ENCODE results near the gene KRT17. TPM values are rescaled to one million over a fixed set of nuclear protein-coding genes. Genes with fewer than 3 reads are reported as not detected.

Gene KRT17
- total RNA-seq, 4 donors from 2014 or later, result 37.6 TPM; not detected in 3

DNA sequence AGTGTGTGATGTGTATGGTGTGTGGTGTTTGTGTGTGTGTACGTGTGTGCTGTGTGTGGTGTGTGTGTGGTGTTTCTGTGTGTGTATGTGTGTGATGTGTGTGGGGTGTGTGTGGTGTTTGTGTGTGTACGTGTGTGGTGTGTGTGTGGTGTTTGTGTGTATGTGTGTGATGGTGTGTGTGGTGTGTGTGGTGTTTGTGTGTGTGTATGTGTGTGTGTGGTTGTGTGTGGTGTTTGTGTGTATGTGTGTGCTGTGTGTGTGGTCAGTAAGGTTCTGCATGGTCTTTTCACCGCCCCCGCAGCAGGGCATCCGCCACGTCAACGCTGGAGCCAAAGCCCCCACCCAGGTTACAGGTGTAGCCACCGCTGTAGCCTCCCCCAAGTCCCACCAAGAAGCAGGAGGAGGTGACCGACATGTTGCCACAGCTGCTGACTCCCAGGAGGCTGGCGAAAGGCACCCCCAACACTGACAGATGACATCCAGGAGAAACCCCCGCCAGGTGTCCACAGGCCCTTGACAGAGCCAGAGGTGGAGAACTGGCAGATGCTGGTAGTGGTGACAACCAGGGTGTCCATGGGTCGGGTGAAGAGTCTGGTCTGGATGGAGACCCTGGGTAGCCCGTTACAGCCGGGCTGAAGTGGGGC lies 9.3 kb upstream of the KRT17 start:
- Histone ChIP-seq H3K4me1 (peaks cover 0 to 8% (median 0%) of the 10 kb centered on the region in 4 donors), H3K9me3 (no peaks in the 10 kb centered on the region), H3K27ac (no peak overlapping the region), H3K27me3 (no peaks in the 10 kb centered on the region), H3K36me3 (no peaks in the 10 kb centered on the region), H3K4me3 (no peak overlapping the region)
- no peak for TF ChIP-seq EP300 (IDR thresholded peaks at IDR 0.05; ENCODE audit: low read depth)
- TF ChIP-seq POLR2A (IDR thresholded peaks at IDR 0.05), result no peak
- TF ChIP-seq, protein P1, sequence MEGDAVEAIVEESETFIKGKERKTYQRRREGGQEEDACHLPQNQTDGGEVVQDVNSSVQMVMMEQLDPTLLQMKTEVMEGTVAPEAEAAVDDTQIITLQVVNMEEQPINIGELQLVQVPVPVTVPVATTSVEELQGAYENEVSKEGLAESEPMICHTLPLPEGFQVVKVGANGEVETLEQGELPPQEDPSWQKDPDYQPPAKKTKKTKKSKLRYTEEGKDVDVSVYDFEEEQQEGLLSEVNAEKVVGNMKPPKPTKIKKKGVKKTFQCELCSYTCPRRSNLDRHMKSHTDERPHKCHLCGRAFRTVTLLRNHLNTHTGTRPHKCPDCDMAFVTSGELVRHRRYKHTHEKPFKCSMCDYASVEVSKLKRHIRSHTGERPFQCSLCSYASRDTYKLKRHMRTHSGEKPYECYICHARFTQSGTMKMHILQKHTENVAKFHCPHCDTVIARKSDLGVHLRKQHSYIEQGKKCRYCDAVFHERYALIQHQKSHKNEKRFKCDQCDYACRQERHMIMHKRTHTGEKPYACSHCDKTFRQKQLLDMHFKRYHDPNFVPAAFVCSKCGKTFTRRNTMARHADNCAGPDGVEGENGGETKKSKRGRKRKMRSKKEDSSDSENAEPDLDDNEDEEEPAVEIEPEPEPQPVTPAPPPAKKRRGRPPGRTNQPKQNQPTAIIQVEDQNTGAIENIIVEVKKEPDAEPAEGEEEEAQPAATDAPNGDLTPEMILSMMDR (IDR thresholded peaks at IDR 0.05), result no peak
- no peak for TF ChIP-seq POLR2AphosphoS5 (IDR thresholded peaks at IDR 0.05)
- 88% methylated on average over 14 of the region's 14 CpGs; no CpG with 5 or more reads in 1 of the 2 donors for WGBS, 2 donors (ENCODE audit: low coverage in 1 of 2)
- DNase-seq, result no peak
- in situ Hi-C loops (cut with MboI; ENCODE audit: low pct_ligation_motif_present in 1 of 4, low pct_unique_long_range_greater_than_20kb in 1 of 4, low sequenced_read_pairs in 3 of 4), result loop anchor here in 1 of 4 donors (25.0 kb wide), 1 partner anchor 721 kb away; no protein-coding TSS in a partner anchor
- intact Hi-C loops (cut with DNase I; ENCODE audit: low total_unique reads), result loop anchor here (10.0 kb wide), 1 partner anchor 719 kb away; no protein-coding TSS in a partner anchor

GRCh38 chr17:41632482-41633105 lies 8.2 kb upstream of the KRT17 start:
- in situ Hi-C loops (cut with MboI; ENCODE audit: low pct_ligation_motif_present in 1 of 4, low pct_unique_long_range_greater_than_20kb in 1 of 4, low sequenced_read_pairs in 3 of 4), result loop anchor here in 1 of 4 donors (25.0 kb wide), 1 partner anchor 720 kb away; no protein-coding TSS in a partner anchor
- Histone ChIP-seq H3K4me1 (peaks cover 0 to 8% (median 0%) of the 10 kb centered on the region in 4 donors), H3K9me3 (no peaks in the 10 kb centered on the region), H3K27me3 (no peaks in the 10 kb centered on the region), H3K27ac (no peak overlapping the region), H3K4me3 (no peak overlapping the region), H3K36me3 (no peaks in the 10 kb centered on the region)
- 67 to 69% methylated on average over 3 to 5 of the region's 5 CpGs for WGBS, 2 donors (ENCODE audit: low coverage in 1 of 2)
- intact Hi-C loops (cut with DNase I; ENCODE audit: low total_unique reads), result loop anchor here (10.0 kb wide), 1 partner anchor 718 kb away; no protein-coding TSS in a partner anchor
- TF ChIP-seq POLR2AphosphoS5 (IDR thresholded peaks at IDR 0.05) (no peak), EP300 (IDR thresholded peaks at IDR 0.05; ENCODE audit: low read depth) (no peak), POLR2A (IDR thresholded peaks at IDR 0.05) (no peak)
- TF ChIP-seq, protein P1 (IDR thresholded peaks at IDR 0.05), result no peak
- no peak for DNase-seq

- no peak for DNase-seq
- peaks cover 0 to 8% (median 0%) of the 10 kb centered on the region in 4 donors for H3K4me1 ChIP-seq
- no peak overlapping the region for H3K27ac ChIP-seq
- 90% methylated on average over 15 of the region's 15 CpGs; no CpG with 5 or more reads in 1 of the 2 donors for whole genome bisulfite sequencing, 2 donors (ENCODE audit: low coverage in 1 of 2)
- no peaks in the 10 kb centered on the region for H3K9me3 ChIP-seq
- H3K4me3 ChIP-seq, result no peak overlapping the region
- in situ Hi-C loops (cut with MboI; ENCODE audit: low pct_ligation_motif_present in 1 of 4, low pct_unique_long_range_greater_than_20kb in 1 of 4, low sequenced_read_pairs in 3 of 4) (loop anchor here in 1 of 4 donors (25.0 kb wide), 1 partner anchor 720 kb away; no protein-coding TSS in a partner anchor), intact Hi-C loops (cut with DNase I; ENCODE audit: low total_unique reads) (loop anchor here (10.0 kb wide), 1 partner anchor 717 kb away; no protein-coding TSS in a partner anchor)
- no peaks in the 10 kb centered on the region for H3K36me3 ChIP-seq
- no peak for TF ChIP-seq POLR2A (IDR thresholded peaks at IDR 0.05)
- TF ChIP-seq, protein P1 (IDR thresholded peaks at IDR 0.05), result no peak
- no peak for TF ChIP-seq EP300 (IDR thresholded peaks at IDR 0.05; ENCODE audit: low read depth)
- TF ChIP-seq POLR2AphosphoS5 (IDR thresholded peaks at IDR 0.05), result no peak
- H3K27me3 ChIP-seq, result no peaks in the 10 kb centered on the region
Observed at GRCh38 chr17:41631898-41632285, 7.5 kb upstream of the KRT17 start.
